AG08395 (cell line): ENCODE results near the gene NNAT.
"Not testable (repeated sequence)": the region's sequence is repeated elsewhere in the genome, so short reads cannot be mapped to it uniquely, and the experiment has no call there.

Experiments
- DNase-seq: peaks from one replicate; pipeline ENCODE4 v3.0.0; 2012; ENCODE audit warnings: mixed read lengths, low spot score

NNAT gene

GRCh38 chr20:37540001-37540400 is 19.0 kb downstream of the NNAT start:
- no peak for DNase-seq

DNA sequence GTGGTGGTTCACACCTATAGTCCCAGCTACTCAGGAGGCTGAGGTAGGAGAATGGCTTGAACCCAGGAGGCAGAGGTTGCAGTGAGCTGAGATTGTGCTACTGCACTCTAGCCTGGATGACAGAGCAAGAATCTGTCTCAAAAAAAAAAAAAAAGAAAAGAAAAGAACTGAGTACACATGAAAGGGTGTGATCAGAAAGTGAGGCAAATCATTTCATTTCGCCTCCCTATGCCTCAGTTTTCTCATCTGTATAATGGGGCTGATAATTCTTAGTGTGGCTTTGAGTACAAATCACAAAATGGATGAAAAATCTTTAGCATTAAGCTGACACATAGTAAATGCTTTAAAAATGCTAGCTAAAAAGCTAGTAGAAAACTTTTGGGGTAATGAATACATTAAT is 19.8 kb downstream of the NNAT start:
- DNase-seq = not testable (repeated sequence)

DNA sequence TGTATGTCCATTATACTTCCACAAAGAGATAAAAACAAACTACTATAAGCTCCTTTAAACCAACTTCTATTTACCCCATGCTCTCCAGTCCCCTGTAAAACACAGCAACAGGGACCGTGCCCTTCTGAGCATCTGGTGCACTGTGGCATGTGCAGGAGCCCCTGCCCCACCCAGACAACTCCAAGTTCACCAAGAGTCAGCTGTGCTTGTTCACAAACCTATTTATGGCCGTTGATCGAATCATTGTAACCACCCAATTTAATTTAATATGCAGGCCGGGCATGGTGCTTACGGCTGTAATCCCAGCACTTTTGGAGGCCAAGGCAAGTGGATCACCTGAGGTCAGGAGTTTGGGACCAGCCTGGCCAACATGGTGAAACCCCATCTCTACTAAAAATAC is 20.3 kb downstream of the NNAT start:
- no peak for DNase-seq

DNA sequence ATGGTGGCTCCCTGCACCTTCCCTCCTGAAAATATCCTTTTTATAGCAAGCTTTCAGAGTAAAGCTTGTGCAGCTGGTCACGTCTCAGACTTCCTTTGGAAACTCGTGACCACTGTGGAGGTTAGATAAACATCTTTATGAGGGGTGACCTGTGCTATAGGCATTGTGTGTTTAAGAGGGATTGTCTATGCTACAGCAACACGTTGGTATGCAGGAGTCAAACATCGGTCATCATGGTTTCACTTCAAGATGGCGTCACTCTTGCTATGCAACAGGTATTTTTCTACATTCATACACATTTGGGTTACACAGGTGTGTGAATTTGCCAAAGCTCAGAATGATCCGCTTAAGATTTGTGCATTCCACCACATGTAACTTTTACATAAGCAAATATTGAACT is 21.2 kb downstream of the NNAT start:
- DNase-seq = no peak

DNA sequence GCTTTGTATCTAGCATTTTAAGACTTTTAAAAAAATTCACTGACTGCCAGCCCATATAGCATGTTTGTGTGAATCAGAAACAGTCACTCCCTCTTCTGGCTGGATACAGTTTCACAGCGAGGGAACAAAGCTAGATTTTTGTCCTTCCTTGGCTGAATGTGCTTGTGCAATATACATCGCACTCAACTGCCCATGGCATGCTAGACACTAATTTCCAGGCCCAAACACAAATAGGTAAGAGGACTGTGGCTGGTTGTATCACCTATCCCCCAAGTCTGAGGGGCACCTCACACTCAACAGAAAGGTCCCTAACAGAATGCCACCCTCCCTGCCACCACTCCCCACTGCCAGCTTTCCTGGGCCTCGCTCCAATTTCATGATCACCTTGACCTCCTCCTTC is 22.8 kb downstream of the NNAT start:
- DNase-seq = peak; percentile 63

- DNase-seq = no peak
Observed at GRCh38 chr20:37544386-37544785, 23.3 kb downstream of the NNAT start.

GRCh38 chr20:37545516-37545915 is 24.5 kb downstream of the NNAT start:
- no peak for DNase-seq

GRCh38 chr20:37547912-37548311 is 26.9 kb downstream of the NNAT start:
- DNase-seq = no peak

- not testable (repeated sequence) for DNase-seq
Observed at GRCh38 chr20:37550101-37550920, 29.3 kb downstream of the NNAT start.

DNA sequence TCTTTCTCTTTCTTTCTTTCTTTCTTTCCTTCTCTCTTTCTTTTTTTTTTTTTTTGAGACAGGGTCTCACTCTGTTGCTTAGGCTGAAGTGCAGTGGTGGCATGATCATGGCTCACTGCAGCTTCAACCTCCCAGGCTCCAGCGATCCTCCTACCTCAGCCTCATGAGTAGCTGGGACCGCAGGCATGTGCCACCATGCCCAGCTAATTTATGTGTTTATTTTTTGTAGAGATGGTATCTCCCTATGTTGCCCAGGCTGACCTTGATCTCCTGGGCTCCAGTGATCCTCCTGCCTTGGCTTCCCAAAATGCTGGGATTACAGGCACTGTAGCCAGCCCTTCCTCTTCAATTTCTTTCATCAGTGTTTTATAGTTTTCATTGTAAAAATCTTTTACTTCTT is 30.6 kb downstream of the NNAT start:
- not testable (repeated sequence) for DNase-seq

- no peak for DNase-seq
Observed at GRCh38 chr20:37552415-37552814, 31.4 kb downstream of the NNAT start.

DNA sequence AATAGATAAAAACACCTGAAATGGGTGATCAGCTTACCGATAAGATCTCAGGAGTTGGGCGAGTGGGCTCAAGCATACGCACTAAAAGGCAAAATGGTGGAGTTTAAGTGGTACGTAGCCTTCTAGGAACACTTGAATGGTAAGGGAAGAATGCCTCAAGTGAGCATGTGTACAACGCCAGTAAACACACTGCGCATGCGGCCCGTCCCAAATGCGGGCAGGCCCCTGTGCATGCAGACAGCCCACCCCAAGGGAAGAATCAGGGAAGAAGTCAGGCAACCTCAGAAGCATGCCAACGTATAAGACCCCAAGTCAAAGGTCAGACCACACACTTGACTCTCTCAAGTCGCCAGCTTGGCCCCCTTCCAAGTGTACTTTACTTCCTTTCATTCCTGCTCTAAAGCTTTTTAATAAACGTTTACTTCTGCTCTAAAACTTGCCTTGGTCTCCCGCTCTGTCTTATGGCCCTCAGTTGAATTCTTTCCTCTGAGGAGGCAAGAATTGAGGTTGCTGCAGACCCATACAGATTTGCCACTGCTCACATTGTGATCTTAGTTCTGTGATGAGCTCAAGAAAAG is 33.8 kb downstream of the NNAT start:
- DNase-seq = not testable (repeated sequence)

GRCh38 chr20:37556538-37556937 is 35.5 kb downstream of the NNAT start:
- no peak for DNase-seq

DNA sequence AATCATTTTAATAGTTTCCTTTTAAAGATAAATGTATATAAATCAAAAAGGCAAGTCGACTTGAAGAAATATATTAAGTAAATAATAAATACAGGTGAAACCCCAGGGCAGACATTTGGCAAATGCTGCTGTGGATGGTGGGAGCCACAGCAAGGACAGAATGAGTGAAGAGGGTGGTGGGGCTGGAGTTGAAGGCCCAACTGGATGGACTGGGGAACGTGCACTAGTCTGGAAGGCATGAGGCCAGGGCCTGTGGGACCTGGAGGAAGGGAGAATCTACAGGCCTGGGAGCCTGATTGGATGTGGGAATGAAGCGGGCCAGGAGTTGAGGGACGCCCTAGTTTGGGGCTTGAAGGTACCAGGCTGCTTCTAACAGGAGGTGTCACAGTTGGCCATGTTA is 37.3 kb downstream of the NNAT start:
- no peak for DNase-seq

GRCh38 chr20:37558779-37559178 is 37.7 kb downstream of the NNAT start:
- DNase-seq = no peak

DNA sequence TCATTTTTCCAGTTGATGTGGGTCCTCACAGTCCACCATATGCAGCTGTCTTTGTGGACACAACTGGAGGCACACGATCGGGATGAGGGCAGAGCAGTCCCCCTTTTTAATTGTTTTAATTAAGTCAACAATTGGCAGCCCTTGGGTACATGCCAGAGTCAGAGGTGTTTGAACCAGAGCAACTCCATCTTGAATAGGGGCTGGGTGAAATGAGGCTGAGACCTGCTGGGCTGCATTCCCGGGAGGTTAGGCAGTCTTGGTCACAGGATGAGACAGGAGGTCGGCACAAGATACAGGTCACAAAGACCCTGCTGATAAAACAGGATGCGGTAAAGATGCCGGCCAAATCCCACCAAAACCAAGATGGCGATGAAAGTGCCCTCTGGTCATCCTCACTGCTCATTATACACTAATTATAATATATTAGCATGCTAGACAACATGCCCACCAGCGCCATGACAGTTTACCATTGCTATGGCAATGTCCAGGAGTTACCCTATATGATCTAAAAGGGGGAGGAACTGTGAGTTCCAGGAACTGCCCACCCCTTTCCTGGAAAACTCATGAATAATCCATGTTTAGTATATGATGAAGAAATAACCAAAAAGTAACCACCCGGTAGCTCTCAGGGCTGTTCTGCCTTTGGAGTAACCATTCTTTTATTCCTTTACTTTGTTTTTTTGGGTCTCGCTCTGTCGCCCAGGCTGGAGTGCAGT is 38.4 kb downstream of the NNAT start:
- DNase-seq = no peak

DNA sequence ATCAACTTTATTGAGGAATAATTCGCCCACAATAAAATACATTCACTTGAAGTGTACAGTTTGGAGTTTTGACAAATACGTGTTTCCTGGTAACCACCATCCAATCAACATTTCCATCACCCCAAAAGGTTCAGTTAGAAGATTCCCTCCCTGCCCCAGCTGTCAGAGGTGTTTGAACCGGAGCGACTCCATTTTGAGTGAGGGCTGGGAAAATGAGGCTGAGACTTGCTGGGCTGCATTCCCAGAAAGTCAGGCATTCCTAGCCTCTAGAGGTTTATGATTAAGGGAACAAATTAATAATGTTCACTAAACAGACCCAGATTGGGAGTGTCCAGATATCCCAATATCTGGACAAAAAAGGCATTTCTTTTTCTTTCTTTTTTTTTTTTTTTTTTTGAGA is 39.6 kb downstream of the NNAT start:
- no peak for DNase-seq

DNA sequence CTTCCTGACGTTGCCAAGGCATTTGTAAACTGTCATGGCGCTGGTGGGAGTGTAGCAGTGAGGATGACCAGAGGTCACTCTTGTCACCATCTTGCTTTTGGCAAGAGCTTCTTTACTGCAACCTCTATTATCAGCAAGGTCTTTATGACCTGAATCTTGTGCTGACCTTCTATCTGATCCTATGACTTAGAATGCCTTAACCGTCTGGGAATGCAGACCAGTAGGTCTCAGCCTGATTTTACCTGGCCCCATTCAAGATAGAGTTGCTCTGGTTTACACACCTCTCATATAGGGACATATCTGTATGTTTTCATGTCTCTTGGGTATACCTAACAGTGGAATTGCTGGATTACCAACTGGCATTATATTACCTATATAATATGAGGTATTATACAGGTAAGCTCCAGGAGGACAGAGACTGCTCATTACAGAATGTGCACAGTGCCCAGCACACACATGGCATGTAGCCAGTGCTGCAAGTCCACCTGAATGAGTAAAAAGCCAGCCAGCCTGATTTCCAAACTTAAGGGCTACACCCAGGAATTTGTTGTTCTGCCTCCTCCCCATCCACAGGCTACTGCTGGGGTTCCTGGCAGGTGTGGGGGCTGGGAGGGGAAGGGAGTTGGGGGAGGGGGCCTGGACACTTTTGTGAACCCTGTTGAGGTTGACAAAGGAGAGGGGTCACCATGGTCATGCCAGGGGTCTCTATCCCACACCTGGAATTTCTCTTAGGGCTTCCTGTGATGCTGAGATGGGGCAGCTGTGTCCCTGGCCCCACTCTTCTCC is 41.8 kb downstream of the NNAT start:
- no peak for DNase-seq

DNA sequence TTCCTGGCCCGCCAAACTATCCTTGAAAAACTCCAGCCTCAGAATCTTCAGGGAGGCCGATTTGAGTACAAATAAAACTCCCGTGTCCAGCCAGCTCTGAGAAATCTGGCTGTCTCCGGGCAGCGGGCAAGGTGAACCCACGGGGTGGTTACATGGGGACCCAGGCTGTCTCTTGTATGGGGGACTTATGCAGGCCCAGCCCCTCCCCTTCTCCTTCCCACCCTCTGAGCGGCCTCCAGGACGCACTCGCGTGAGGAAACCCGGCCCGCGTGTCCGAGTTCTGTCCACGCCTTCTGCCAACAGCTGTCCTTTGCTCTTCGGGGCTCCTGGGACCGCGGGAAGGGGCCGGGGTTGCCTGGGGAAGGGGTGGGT is 43.0 kb downstream of the NNAT start:
- no peak for DNase-seq

DNA sequence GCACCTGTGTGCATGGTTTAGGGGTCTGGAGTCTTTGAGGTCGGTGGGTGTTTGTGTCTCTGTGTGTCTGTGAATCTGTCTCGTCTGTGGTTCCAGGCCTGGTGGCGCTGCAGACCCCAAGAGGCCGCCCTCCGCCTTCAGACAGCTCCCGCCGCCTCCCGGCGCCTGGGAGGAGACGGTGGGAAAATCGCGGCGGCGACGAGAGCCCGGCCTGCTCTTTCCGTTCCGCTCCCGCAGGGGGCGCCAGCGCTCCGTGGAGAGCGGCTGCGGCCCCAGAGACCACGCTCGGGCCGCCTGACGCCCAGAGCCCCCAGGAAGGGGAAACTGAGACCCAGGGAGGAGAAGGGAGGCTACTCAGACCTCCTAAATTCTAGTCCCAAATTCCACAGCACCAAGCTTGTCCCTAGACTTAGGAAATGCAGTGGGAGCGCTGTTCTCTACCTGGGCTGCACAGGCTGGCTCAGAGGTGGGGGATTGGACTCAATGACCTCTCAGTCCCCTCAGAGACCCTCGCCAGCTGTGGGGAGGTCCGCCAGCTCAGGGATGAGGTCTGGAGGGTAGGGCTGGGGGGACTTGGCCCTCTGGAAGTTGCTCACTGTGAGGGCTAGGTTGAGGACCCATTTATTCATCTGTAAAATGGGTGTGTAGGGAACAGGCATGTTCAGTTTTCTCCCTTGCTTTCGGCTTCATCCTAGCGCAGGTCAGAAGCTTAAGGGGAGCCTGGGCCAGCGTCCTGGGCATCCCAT is 43.5 kb downstream of the NNAT start:
- peak; percentile 76 for DNase-seq

DNA sequence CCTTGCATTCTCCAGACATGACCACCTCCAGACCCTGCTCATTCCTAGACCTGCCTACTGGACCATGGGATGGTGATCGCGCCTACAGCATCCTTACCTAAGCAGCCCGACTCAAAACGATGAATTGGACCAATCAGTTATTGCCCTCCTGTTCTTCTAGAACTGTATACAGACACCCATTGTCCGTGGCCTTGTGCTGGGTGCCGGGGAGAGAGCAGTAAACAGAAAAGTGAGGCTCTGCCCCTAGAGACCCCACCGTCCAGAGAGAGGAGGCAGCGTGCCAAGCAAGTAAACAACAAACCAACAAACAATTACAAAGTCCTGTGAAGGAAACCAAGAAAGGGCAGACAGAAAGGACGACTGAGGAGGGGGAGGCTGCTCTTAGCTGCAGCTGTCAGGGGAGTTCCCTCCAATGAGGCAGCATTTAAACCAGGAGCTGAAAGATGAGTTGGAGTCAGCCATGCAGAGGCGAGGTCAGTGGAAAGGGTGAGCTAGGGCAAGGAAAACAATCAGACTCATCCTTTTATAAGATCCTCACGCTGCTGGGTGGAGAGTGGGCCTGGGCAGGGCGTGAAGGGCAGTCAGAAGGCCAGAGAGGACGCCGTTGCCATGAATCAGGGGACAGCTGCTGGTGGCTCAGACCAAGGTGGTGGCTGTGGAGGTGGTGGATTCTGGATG is 44.2 kb downstream of the NNAT start:
- DNase-seq = no peak
